K562 (cell line): ENCODE results near the gene SERPINH1. TPM values are rescaled to one million over a fixed set of nuclear protein-coding genes. Genes with fewer than 3 reads are reported as not detected.

Experiments used
- ATAC-seq: fragments of 200-7000 bp; cut with Tn5 transposase; 3 replicates; pipeline ENCODE4 v1.9.1; 2020; ENCODE audit warnings: moderate library complexity
- BruUV-seq: library from RNA; stranded (reverse); fragments of 400-500 nt; replicated peaks from 2 replicates; lab custom pipeline; 2021; lab: Mats Ljungman, UMichigan
- CTCF ChIA-PET: fragments of 300-600 bp; formaldehyde crosslinking; extraction: SDS; loops from one replicate; lab custom pipeline; 2021; ENCODE audit warnings: low intra/inter-chr PET ratio; lab: Yijun Ruan, JAX
- POLR2A ChIA-PET: fragments of 300-600, 350-650 bp; sonication (Branson Sonifier 250); formaldehyde crosslinking; extraction: SDS; loops from one replicate; lab custom pipeline; 2021; ENCODE audit warnings: antibody characterized with exemption, inconsistent platforms; lab: Yijun Ruan, JAX
- DNase-seq, 4 experiments: peaks; one replicate each; pipeline versions ENCODE4 v3.0.0 to v3.0.0-alpha.2; 2011 to 2018; ENCODE audit warnings: low spot score in 3 of 4, mixed read lengths in 3 of 4; ENCODE audit errors: extremely low read depth in 1 of 4
- FAIRE-seq: peaks from 2 replicates; lab custom pipeline; 2011; peaks lifted over from hg19 to GRCh38; lab: Jason Lieb, UNC
- H2AFZ ChIP-seq: 2 replicates; pipeline ENCODE4 v1.6.0; 2011; ENCODE audit warnings: low read depth, low read length, control low read depth, inconsistent platforms
- H3K27ac ChIP-seq: fragments of 200-600 bp; 3 replicates; pipeline ENCODE4 v1.8.0; 2011; ENCODE audit warnings: low read depth, mild to moderate bottlenecking, control low read depth, inconsistent platforms, low read length, moderate library complexity, mixed read lengths; ENCODE audit errors: extremely low read depth
- H3K27me3 ChIP-seq, 2 experiments: fragments of 300-600 bp in 1 of 2; 2 replicates in 1 of 2; 3 replicates in 1 of 2; pipeline versions ENCODE4 v1.6.0 to v1.8.0; 2011; ENCODE audit warnings: inconsistent platforms in 2 of 2, low read length in 2 of 2, mild to moderate bottlenecking in 1 of 2, mixed read lengths in 1 of 2, moderate library complexity in 1 of 2; ENCODE audit not compliant: control insufficient read depth in 2 of 2, insufficient read depth in 2 of 2
- H3K36me3 ChIP-seq: fragments of 300-600 bp; 3 replicates; pipeline ENCODE4 v1.8.0; 2011; ENCODE audit warnings: mild to moderate bottlenecking, low read length, inconsistent platforms; ENCODE audit not compliant: control insufficient read depth, insufficient read depth
- H3K4me1 ChIP-seq, 2 experiments: fragments of 200-600 bp in 1 of 2; replicated peaks in 1 of 2; 2 replicates in 1 of 2; 3 replicates in 1 of 2; pipeline versions ENCODE4 v1.5.1 to v1.8.0; 2011; ENCODE audit warnings: inconsistent platforms in 2 of 2, low read length in 2 of 2, mild to moderate bottlenecking in 1 of 2, mixed read lengths in 1 of 2, moderate library complexity in 1 of 2; ENCODE audit not compliant: control insufficient read depth in 2 of 2, insufficient read depth in 2 of 2
- H3K4me2 ChIP-seq: 2 replicates; pipeline ENCODE4 v1.6.1; 2011; ENCODE audit warnings: low read length, control low read depth, inconsistent platforms, mixed read lengths; ENCODE audit not compliant: insufficient read depth
- H3K4me3 ChIP-seq: fragments of 200-600 bp; sonication (generic), shearing (Covaris generic); 2 replicates; pipeline ENCODE4 v1.5.1; 2016; ENCODE audit warnings: control low read depth, inconsistent platforms
- H3K79me2 ChIP-seq: fragments of 200-600 bp; 3 replicates; pipeline ENCODE4 v1.8.0; 2011; ENCODE audit warnings: low read length, inconsistent platforms; ENCODE audit not compliant: control insufficient read depth, insufficient read depth
- H3K9ac ChIP-seq, 2 experiments: 2 replicates each; pipeline versions ENCODE4 v1.6.0 to v1.6.1; 2011; ENCODE audit warnings: low read depth in 2 of 2, low read length in 2 of 2, control low read depth in 1 of 2, inconsistent platforms in 1 of 2, mild to moderate bottlenecking in 1 of 2, mixed read lengths in 1 of 2; ENCODE audit not compliant: insufficient read depth in 1 of 2
- H3K9me1 ChIP-seq: one replicate; pipeline ENCODE4 v1.6.0; 2011; ENCODE audit warnings: inconsistent platforms, mild to moderate bottlenecking, low read length, moderate library complexity; ENCODE audit not compliant: control insufficient read depth, insufficient read depth
- H3K9me3 ChIP-seq: replicated peaks from 2 replicates; pipeline ENCODE4 v1.5.1; 2011; ENCODE audit warnings: low read depth, low read length, inconsistent platforms; ENCODE audit not compliant: control insufficient read depth, insufficient read depth
- H4K20me1 ChIP-seq: replicated peaks from 2 replicates; pipeline ENCODE4 v1.6.1; 2011; ENCODE audit warnings: low read length, inconsistent platforms, mixed read lengths; ENCODE audit not compliant: control insufficient read depth, insufficient read depth
- BCOR ChIP-seq: fragments of 450-650 bp; IDR thresholded peaks from 2 replicates; pipeline ENCODE4 v1.6.1; 2016
- CHD2 ChIP-seq: IDR thresholded peaks from 2 replicates; pipeline ENCODE4 v1.6.1; 2011; ENCODE audit warnings: low read depth, low read length
- ZFP36 ChIP-seq: fragments of 150-350 bp; IDR thresholded peaks from 2 replicates; pipeline ENCODE4 v1.6.1; 2018; ENCODE audit warnings: low read length, low read depth; ENCODE audit not compliant: partially characterized antibody
- WGBS: fragments of 100-300 bp; shearing (Covaris generic); methylation state at CpG from one replicate; pipeline ENCODE4 v1.1.6; 2016; ENCODE audit warnings: low coverage, mixed read lengths; ENCODE audit not compliant: insufficient coverage; ENCODE audit errors: missing lambda C conversion rate; 5-methylcytosine and 5-hydroxymethylcytosine counted together
- in situ Hi-C: fragments of 300-500 bp; cut with MboI; formaldehyde crosslinking; loops from 4 replicates; pipeline ENCODE4 v1.15.0; 2018; ENCODE audit warnings: inconsistent platforms, mixed read lengths
- intact Hi-C: fragments of 100-400 bp; cut with micrococcal nuclease; formaldehyde crosslinking; loops from 2 replicates; pipeline ENCODE4 v1.14.2; 2022
- polyA plus RNA-seq, 8 experiments: library from polyadenylated mRNA; depleted of rRNA in 4 of 8; stranded (reverse) in 5 of 8; unstranded in 3 of 8; fragments of >200 nt; fragmentation: Nextera tagmentation in 2 of 8; fragmentation: Illumina TruSeq in 1 of 8; extraction: Ambion mirVana in 2 of 8; extraction: Trizol in 1 of 8; gene quantifications; 2 replicates each; pipeline versions ENCODE4 v1.2.1 to v1.2.3, GENCODE V29; 2011 to 2014; ENCODE audit warnings: inconsistent platforms in 1 of 8, missing spikeins in 1 of 8
- total RNA-seq, 7 experiments: library from RNA; depleted of rRNA in 6 of 7; stranded (reverse); fragments of >200 nt in 6 of 7; fragmentation: Illumina TruSeq in 2 of 7; extraction: Trizol in 2 of 7; gene quantifications; 2 replicates each; pipeline versions ENCODE4 v1.2.1 to v1.2.3, GENCODE V29; 2011 to 2021; ENCODE audit warnings: low replicate concordance in 1 of 7
- TF ChIP-seq, protein P1 (sequence below), 3 experiments: fragments of 200-800 bp in 1 of 3; fragments of 250-450 bp in 1 of 3; fragments of 450-650 bp in 1 of 3; sonication (Bioruptor Pico) in 1 of 3; sonication (Bioruptor generic) in 1 of 3; formaldehyde crosslinking in 1 of 3; IDR thresholded peaks; 2 replicates each; pipeline versions ENCODE4 v1.6.1 to v1.8.0; 2016 to 2022; ENCODE audit warnings: mild to moderate bottlenecking in 2 of 3, missing genetic modification characterization in 2 of 3, missing compliant biosample characterization in 1 of 3, moderate library complexity in 1 of 3

The SERPINH1 gene
- total and polyA plus RNA-seq, 9 of the 15 experiments (the other 6 are each of a cell fraction or from before 2014, with no cell fraction given) = 2.8 to 106 (median 67.9) TPM

DNA sequence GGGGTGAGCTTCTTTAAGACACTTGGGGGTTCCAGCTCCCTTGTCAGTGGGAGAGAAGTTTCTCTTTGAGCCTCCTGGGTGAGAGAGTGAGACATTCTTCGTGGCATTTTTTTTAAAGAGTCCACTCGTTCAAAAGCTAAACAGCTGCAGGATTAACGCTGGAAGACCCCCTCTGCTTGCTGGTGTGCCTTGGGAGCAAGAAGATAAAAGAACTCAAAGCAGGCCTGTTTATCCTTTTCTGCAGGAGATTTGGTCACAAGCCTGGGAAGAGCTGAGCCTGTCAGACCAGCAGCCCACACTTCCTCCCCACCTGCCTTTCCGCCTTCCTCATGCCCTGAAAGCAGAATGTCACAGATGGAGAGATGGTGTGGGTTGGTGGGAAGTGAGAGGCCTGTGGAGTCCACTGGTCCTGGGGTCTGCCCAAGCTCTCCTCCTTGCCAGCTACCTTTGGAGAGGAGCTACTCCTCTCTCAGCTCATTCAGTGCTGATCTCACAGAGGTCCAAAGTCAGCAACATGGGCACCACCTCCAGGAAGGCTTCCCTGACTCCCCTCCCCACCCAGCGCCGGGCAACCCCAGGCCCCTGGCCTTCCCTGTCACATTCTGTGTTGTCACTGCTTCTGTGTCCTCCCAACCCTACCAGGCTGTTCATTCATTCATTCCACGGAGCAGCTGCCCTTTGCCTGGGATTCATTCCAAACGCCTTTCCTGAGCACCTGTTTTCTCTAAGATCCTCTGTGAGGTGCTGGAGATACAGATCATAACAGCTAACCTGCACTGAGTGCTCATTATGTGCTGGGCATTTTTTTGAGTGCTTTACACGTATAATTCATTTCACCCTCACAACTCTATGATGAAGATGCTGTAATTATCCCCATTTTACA is 43.0 kb upstream of the SERPINH1 start:
- H3K79me2 ChIP-seq = no peaks in the 10 kb centered on the region
- POLR2A ChIA-PET = interaction anchor here (0.6 to 1.9 kb wide), 5 partner anchors 13 to 32 kb away, joined by 3 to 6 read pairs (median 4); no protein-coding TSS in a partner anchor
- WGBS = 54% methylated on average over 9 of the region's 9 CpGs

More for the DNA sequence above, 43.0 kb upstream of the SERPINH1 start:
- no peak overlapping the region for H3K4me2 ChIP-seq
- no peaks in the 10 kb centered on the region for H3K36me3 ChIP-seq
- H3K27me3 ChIP-seq = no peaks in the 10 kb centered on the region
- TF ChIP-seq, protein P1, sequence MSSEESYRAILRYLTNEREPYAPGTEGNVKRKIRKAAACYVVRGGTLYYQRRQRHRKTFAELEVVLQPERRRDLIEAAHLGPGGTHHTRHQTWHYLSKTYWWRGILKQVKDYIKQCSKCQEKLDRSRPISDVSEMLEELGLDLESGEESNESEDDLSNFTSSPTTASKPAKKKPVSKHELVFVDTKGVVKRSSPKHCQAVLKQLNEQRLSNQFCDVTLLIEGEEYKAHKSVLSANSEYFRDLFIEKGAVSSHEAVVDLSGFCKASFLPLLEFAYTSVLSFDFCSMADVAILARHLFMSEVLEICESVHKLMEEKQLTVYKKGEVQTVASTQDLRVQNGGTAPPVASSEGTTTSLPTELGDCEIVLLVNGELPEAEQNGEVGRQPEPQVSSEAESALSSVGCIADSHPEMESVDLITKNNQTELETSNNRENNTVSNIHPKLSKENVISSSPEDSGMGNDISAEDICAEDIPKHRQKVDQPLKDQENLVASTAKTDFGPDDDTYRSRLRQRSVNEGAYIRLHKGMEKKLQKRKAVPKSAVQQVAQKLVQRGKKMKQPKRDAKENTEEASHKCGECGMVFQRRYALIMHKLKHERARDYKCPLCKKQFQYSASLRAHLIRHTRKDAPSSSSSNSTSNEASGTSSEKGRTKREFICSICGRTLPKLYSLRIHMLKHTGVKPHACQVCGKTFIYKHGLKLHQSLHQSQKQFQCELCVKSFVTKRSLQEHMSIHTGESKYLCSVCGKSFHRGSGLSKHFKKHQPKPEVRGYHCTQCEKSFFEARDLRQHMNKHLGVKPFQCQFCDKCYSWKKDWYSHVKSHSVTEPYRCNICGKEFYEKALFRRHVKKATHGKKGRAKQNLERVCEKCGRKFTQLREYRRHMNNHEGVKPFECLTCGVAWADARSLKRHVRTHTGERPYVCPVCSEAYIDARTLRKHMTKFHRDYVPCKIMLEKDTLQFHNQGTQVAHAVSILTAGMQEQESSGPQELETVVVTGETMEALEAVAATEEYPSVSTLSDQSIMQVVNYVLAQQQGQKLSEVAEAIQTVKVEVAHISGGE (CRISPR knock-in tag; IDR thresholded peaks at IDR 0.05) = no peak
- TF ChIP-seq ZFP36 (peak; percentile 95), BCOR (peak; percentile 17; the same call in 1 of the 2 replicates), CHD2 (no peak)
- no TSS peak for BruUV-seq
- in situ Hi-C loops = no loop called here
- ATAC-seq (no peak), FAIRE-seq (no peak), DNase-seq (no peak)
- H2AFZ ChIP-seq = no peak overlapping the region
- CTCF ChIA-PET = interaction anchor here (0.6 kb wide), 1 partner anchor 356 kb away, joined by 3 read pairs; no protein-coding TSS in a partner anchor
- no peak overlapping the region for H3K4me3 ChIP-seq
- intact Hi-C loops = no loop called here
- peak overlapping the region in 1 of 2 experiments; percentile 61; a peak in 2 of 4 replicates for H3K9ac ChIP-seq
- H3K27ac ChIP-seq = no peak overlapping the region
- peaks cover 10 to 32% of the 10 kb centered on the region in 2 experiments for H3K4me1 ChIP-seq
- H4K20me1 ChIP-seq = peaks cover 7% of the 10 kb centered on the region; the same call in 1 of the 2 replicates
- no peaks in the 10 kb centered on the region for H3K9me1 ChIP-seq
- no peaks in the 10 kb centered on the region for H3K9me3 ChIP-seq
